ENCODE measurements around the gene RFNG.

DNA sequence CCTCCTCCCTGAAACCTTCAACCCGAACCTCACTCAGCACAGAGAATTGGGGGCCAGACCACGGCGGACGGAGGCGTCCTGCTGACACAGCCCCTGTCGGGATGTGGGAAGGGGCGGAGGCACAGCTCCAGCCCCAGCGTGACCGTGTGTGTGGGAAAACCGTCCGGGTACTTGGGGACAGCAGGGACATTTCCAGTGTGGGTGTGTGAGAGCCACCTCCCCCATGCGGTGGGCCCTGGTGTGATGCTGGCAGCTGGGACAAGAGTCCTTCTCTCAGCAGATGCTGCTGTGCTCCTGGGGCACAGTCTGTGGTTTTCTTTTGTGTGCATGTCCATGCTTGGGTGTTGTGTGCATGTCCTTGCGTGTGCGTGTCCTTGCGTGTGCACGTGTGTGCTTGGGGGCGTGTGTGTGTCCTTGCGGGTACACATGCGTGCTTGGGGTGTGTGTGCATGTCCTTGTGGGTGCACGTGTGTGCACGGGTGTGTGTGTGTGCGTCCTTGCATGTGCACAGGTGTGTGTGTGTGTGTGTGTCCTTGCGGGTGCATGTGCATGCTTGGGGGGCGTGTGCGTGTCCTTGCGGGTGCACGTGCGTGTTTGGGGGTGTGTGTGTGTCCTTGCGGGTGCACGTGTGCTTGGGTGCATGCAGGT lies 45.8 kb downstream of the RFNG start:
- TF ChIP-seq, protein P1, sequence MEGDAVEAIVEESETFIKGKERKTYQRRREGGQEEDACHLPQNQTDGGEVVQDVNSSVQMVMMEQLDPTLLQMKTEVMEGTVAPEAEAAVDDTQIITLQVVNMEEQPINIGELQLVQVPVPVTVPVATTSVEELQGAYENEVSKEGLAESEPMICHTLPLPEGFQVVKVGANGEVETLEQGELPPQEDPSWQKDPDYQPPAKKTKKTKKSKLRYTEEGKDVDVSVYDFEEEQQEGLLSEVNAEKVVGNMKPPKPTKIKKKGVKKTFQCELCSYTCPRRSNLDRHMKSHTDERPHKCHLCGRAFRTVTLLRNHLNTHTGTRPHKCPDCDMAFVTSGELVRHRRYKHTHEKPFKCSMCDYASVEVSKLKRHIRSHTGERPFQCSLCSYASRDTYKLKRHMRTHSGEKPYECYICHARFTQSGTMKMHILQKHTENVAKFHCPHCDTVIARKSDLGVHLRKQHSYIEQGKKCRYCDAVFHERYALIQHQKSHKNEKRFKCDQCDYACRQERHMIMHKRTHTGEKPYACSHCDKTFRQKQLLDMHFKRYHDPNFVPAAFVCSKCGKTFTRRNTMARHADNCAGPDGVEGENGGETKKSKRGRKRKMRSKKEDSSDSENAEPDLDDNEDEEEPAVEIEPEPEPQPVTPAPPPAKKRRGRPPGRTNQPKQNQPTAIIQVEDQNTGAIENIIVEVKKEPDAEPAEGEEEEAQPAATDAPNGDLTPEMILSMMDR (conservative IDR thresholded peaks at IDR 0.05; ENCODE audit: low read depth, low read length), result no peak
- TF ChIP-seq POLR2A (IDR thresholded peaks at IDR 0.05; ENCODE audit: low read depth, low read length), result no peak
- TF ChIP-seq RFX5 (IDR thresholded peaks at IDR 0.05; ENCODE audit: low read depth, low read length), result no peak
- no peak for TF ChIP-seq CHD1 (IDR thresholded peaks at IDR 0.05; ENCODE audit: low read depth, low read length)
- TF ChIP-seq, protein P2, sequence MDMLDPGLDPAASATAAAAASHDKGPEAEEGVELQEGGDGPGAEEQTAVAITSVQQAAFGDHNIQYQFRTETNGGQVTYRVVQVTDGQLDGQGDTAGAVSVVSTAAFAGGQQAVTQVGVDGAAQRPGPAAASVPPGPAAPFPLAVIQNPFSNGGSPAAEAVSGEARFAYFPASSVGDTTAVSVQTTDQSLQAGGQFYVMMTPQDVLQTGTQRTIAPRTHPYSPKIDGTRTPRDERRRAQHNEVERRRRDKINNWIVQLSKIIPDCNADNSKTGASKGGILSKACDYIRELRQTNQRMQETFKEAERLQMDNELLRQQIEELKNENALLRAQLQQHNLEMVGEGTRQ (IDR thresholded peaks at IDR 0.05; ENCODE audit: low read depth, low read length), result no peak
- TF ChIP-seq NFE2L2 (IDR thresholded peaks at IDR 0.05; ENCODE audit: low read depth, low read length), result no peak
- no peak for TF ChIP-seq RAD21 (IDR thresholded peaks at IDR 0.05; ENCODE audit: low read length)
- TF ChIP-seq SMC3 (IDR thresholded peaks at IDR 0.05; ENCODE audit: low read depth, low read length), result no peak
- TF ChIP-seq, protein P3, sequence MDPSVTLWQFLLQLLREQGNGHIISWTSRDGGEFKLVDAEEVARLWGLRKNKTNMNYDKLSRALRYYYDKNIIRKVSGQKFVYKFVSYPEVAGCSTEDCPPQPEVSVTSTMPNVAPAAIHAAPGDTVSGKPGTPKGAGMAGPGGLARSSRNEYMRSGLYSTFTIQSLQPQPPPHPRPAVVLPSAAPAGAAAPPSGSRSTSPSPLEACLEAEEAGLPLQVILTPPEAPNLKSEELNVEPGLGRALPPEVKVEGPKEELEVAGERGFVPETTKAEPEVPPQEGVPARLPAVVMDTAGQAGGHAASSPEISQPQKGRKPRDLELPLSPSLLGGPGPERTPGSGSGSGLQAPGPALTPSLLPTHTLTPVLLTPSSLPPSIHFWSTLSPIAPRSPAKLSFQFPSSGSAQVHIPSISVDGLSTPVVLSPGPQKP (IDR thresholded peaks at IDR 0.05; ENCODE audit: borderline replicate concordance, low read depth, low read length), result no peak
- TF ChIP-seq RCOR1 (IDR thresholded peaks at IDR 0.05; ENCODE audit: insufficient replicate concordance, low read length), result no peak
- no peak for TF ChIP-seq MAFK (IDR thresholded peaks at IDR 0.05; ENCODE audit: low read depth, low read length)
- no peak for TF ChIP-seq BHLHE40 (IDR thresholded peaks at IDR 0.05; ENCODE audit: low read depth, low read length)
- no peak for TF ChIP-seq MXI1 (IDR thresholded peaks at IDR 0.05; ENCODE audit: borderline replicate concordance, low read depth, low read length)
- no peak for TF ChIP-seq CEBPB (IDR thresholded peaks at IDR 0.05; ENCODE audit: low read depth, low read length)
